T47D (cell line): ENCODE measurements around the gene NOC4L.

Experiments used
- DNase-seq, 2 experiments: peaks; one replicate each; pipeline versions ENCODE4 v3.0.0 to v3.0.0-alpha.2; 2011 to 2012; ENCODE audit warnings: low read depth in 1 of 2, low spot score in 1 of 2
- JUND ChIP-seq: IDR thresholded peaks from 2 replicates; pipeline ENCODE4 v1.6.1; 2012; ENCODE audit warnings: low read depth
- in situ Hi-C: cut with HindIII; loops from 2 replicates; pipeline ENCODE4 v1.10.0; 2016; ENCODE audit warnings: low sequenced_read_pairs, low pct_unique_long_range_greater_than_20kb

NOC4L gene

DNA sequence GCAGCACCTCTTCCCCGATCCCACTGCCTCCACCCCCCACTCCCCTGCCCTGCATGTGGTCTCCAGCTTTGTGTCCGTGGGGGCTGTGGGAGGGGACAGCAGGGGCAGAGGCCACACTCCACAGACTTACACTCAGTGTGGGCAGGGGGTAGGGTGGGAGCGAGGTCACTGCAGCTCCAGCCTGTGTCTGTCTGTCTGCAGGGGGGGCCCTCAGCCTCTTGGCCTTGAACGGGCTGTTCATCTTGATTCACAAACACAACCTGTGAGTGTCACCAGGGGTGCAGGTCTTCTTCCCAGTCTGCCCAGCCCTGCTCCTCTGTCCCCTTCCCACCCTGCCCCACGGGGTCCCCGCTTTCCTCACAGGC is 6.5 kb downstream of the NOC4L start:
- in situ Hi-C loops = no loop called here
- TF ChIP-seq JUND = no peak
- DNase-seq = no peak

DNA sequence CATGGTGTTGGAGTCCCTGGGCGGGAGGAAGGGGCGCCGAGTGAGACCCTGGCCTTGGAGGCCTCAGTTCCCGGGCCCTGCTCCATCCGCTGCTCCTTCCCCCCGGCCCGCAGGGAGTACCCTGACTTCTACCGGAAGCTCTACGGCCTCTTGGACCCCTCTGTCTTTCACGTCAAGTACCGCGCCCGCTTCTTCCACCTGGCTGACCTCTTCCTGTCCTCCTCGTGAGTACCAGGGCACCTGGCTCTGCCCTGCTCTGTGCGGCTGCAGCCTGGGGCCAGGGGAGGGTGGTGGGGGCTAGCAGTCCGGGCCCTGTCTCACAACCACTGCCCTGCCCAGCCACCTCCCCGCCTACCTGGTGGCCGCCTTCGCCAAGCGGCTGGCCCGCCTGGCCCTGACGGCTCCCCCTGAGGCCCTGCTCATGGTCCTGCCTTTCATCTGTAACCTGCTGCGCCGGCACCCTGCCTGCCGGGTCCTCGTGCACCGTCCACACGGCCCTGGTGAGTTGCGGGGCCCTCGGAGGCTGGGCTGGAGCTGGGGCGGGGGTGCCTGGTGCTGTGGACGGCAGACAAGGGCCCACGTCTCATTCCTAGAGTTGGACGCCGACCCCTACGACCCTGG is 7.0 kb downstream of the NOC4L start:
- in situ Hi-C loops = no loop called here

DNA sequence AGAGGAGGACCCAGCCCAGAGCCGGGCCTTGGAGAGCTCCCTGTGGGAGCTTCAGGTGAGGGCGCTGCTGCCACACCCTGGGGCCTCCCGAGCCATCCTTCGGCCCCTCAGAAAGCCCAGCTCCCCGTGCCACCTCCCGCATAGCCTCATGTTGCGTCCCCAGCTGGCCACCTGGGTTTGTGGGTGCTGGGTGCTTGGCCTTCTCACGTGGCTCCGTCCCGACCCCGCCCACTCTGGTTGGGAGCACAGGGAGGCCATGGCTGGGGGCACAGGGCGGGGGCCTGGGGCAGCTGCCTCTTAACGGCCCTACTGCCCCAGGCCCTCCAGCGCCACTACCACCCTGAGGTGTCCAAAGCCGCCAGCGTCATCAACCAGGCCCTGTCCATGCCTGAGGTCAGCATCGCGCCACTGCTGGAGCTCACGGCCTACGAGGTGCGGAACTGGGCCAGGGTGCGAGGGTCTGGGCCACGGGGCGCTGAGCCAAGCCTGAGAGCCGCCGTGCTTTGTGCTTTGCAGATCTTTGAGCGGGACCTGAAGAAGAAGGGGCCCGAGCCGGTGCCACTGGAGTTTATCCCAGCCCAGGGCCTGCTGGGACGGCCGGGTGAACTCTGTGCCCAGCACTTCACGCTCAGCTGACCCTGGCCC is 7.6 kb downstream of the NOC4L start:
- no peak for DNase-seq
- TF ChIP-seq JUND = no peak
- in situ Hi-C loops = no loop called here

More for the DNA sequence above, 7.0 kb downstream of the NOC4L start:
- TF ChIP-seq JUND = no peak
- DNase-seq = no peak

GRCh38 chr12:132152411-132152821 is 8.2 kb downstream of the NOC4L start:
- in situ Hi-C loops = no loop called here
- no peak for TF ChIP-seq JUND
- no peak for DNase-seq

- TF ChIP-seq JUND = no peak
- in situ Hi-C loops = no loop called here
- DNase-seq = no peak
Observed at GRCh38 chr12:132152953-132153352, 8.7 kb downstream of the NOC4L start.

DNA sequence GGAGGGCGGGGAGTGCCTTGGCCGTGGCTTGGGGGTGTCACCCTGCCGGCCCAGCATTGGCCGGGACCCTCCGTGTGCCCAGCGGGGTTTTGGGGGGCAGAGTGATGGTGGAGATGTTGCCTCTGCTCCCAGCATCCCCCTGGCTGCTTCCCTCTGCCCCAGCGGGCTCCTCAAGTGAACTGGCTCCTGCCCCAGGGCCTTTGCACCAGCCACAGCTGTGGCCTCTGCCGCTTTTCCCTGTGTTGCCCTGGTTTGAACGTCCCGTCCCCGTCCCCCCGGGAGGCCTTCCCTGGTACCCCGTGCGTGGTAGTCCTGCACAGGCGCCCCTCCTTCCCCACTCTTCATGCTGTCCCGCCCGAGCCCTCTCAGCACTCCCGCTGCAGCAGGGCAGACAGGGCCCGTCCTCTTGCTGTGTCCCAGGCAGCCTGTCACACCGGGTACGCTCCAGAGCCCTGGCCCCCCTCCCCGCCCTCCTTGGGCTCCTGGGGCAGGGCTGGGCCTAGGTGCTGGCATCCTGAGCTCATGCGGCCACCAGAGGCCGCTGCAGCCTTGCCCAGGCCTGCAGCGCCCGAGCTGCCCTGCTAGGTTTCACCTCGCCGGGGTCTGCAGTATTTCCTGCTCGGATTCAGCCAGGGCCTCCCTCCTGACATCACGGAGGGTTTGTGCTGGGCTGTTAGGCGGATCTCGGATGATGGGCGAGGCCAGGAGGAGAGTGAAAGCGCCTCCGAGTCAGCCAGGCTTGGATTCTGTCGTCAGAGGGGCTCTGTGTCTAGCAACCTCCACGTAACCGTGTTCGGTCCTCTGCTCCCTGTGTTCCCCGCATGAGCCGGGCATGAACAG is 9.5 kb downstream of the NOC4L start:
- no peak for TF ChIP-seq JUND
- in situ Hi-C loops = no loop called here
- DNase-seq = peak; percentile 84 to 97

DNA sequence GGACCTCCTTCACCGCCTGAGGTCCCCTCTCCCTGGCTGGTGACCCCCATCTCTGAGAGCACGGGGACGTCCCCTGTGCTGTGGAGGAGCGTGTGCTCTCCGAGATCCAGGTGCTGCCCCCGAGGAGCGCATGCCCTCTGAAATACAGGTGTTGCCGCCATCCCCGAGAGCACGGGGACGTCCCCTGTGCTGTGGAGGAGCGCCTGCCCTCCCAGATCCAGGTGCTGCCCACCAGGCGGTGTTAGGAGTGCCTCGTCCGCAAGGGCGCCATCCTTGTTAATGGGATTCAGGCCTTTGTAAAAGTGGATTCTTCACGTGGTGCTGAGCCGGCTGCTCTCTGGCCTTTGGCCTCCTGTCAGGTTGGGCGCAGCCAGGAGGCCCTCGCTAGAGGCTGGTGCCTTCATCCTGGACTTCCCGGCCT is 10.1 kb downstream of the NOC4L start:
- no peak for DNase-seq
- in situ Hi-C loops = no loop called here

DNA sequence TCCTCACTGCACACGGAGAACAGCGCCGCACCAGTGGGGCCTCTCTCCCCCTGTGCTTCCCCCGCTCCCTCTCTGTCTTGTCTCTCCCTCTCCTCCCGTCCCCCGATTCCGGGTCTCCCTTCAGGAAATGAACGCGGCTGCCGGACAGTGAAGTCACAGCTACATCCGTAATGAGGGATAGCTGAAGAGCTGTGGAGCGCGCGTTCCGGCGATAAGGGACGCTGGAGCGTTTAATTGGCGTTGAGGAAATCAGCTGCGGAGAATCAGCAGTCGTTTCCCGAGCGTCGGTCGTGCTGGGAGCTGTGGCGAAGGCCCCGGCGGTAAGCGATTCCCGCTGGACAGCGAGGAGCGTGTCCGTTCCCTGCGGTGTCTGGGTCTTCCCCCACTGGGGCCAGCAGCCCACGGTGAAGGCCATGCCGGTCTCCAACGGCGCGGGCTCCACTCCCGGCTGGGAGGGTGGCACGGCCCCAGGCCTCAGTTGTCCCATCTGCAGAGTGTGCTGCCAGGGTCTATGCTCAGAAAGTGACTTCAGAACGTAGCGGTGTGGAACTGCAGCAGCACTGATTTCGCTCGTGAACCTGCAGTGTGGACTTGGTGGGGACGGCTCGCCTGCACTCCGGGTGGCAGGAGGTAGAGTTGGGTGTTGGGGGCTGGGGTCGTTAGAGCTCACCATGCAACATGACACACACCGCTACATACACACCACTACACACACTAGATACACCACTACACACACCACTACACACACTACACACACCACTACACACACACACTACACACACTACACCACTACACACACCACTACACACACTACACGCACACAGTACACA is 10.9 kb downstream of the NOC4L start:
- in situ Hi-C loops = no loop called here
- TF ChIP-seq JUND = no peak

More for the DNA sequence above, 10.1 kb downstream of the NOC4L start:
- TF ChIP-seq JUND = no peak

GRCh38 chr12:132155771-132156572 is 11.7 kb downstream of the NOC4L start:
- in situ Hi-C loops = no loop called here
- DNase-seq = no peak
- TF ChIP-seq JUND = no peak

More for the DNA sequence above, 10.9 kb downstream of the NOC4L start:
- peak in 1 of 2 experiments; percentile 52 for DNase-seq

DNA sequence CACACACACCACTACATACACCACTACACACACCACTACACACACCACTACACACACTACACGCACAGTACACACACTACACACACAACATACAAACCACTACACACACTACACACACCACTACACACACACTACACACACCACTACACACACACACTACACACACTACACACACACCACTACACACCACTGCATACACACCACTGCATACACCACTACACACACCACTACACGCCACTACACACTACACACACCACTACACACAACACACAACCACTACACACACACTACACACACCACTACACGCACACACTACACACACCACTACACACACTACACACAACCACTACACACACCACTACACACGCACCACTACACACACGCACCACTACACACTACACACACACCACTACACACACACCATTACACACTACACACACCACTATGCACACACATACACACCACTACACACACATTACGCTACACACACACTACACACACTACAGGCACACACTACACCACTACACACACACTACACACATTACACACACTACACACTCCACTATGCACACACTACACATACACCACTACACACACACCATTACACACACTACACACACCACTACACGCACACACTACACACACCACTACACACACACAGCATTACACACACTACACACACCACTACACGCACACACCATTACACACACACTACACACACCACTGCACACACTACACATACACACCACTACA is 12.5 kb downstream of the NOC4L start:
- DNase-seq = no peak
- in situ Hi-C loops = no loop called here
- TF ChIP-seq JUND = no peak
